ENCODE results near the gene GAB1. TPM values are rescaled to one million over a fixed set of nuclear protein-coding genes. Genes with fewer than 3 reads are reported as not detected.

Gene GAB1
- total RNA-seq, 2 donors from 2014 or later: 65.4 to 81.7 TPM

DNA sequence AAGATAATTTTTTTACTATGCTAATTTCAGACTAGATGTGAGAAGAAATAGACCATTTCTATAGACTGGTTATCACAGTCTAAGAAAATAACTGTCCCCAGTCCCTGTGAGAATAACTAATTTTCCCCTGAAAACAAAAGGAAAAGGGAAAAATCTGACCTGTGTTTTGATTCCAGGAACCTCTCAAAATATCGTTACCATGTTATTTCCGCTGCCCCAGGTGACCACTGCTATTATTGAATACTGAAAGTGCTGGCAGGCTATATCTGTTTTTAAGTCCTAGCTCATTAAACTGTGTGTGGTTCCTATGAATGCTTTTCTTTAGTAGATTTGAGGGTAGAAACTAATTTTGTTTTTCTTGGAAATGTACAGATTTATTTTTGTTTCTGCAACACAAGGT, 83.6 kb downstream of the GAB1 start:
- Histone ChIP-seq H3K27me3 (no peaks in the 10 kb centered on the region), H3K27ac (peak overlapping the region; percentile 3 to 20), H3K9me3 (no peaks in the 10 kb centered on the region), H3K4me1 (peaks cover 0 to 15% of the 10 kb centered on the region in 2 donors), H3K4me3 (no peak overlapping the region), H3K36me3 (peaks cover 27% of the 10 kb centered on the region)
- TF ChIP-seq, protein P1, sequence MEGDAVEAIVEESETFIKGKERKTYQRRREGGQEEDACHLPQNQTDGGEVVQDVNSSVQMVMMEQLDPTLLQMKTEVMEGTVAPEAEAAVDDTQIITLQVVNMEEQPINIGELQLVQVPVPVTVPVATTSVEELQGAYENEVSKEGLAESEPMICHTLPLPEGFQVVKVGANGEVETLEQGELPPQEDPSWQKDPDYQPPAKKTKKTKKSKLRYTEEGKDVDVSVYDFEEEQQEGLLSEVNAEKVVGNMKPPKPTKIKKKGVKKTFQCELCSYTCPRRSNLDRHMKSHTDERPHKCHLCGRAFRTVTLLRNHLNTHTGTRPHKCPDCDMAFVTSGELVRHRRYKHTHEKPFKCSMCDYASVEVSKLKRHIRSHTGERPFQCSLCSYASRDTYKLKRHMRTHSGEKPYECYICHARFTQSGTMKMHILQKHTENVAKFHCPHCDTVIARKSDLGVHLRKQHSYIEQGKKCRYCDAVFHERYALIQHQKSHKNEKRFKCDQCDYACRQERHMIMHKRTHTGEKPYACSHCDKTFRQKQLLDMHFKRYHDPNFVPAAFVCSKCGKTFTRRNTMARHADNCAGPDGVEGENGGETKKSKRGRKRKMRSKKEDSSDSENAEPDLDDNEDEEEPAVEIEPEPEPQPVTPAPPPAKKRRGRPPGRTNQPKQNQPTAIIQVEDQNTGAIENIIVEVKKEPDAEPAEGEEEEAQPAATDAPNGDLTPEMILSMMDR (IDR thresholded peaks at IDR 0.05): no peak
- DNase-seq (ENCODE audit: low spot score): no peak

DNA sequence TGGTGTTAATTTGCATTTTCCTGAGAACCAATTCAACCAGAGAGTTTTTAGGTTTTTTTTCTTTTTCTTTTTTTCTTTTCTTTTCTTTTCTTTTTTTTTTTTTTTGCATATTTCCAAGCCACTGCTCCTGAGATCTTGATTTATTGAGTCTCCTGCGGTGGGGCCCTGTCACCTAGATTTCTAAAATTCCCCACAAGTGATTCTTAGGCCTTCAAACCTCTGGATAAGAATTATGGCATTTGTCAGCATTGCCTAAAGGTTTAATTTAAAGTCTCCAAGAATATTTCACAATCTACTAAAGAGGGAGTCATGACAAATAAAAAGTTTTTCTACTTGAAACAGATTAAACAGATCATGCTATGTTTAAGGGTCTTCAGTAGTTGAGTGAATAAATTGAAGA, 84.9 kb downstream of the GAB1 start:
- Histone ChIP-seq H3K27me3 (no peaks in the 10 kb centered on the region), H3K27ac (no peak overlapping the region), H3K4me1 (peaks cover 0 to 15% of the 10 kb centered on the region in 2 donors), H3K4me3 (no peak overlapping the region), H3K36me3 (peaks cover 16% of the 10 kb centered on the region), H3K9me3 (no peaks in the 10 kb centered on the region)
- TF ChIP-seq, protein P1 (IDR thresholded peaks at IDR 0.05): no peak
- no peak for DNase-seq (ENCODE audit: low spot score)

DNA sequence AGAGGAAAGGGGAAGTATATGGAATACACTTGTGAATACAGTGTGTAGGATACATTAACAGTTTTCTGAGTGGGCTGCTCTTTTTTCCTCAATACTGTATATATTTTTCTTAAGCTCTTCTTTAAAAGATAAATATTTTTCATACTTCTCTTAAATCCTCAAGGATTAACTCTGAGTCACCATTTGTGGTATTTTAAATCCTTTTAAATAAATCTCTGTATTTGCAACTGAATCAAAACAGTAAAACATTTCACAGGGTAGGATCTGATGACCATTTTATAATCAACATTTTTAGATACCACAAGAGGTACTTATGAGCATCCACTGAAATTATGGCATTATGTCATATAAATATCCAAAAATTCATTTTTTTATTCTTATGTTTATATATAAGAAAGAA, 87.6 kb downstream of the GAB1 start:
- peaks cover 0 to 15% of the 10 kb centered on the region in 2 donors for H3K4me1 ChIP-seq
- TF ChIP-seq, protein P1 (IDR thresholded peaks at IDR 0.05): no peak
- no peak overlapping the region for H3K4me3 ChIP-seq
- H3K27me3 ChIP-seq: no peaks in the 10 kb centered on the region
- DNase-seq (ENCODE audit: low spot score): no peak
- no peak overlapping the region for H3K27ac ChIP-seq
- H3K9me3 ChIP-seq: no peaks in the 10 kb centered on the region
- H3K36me3 ChIP-seq: peaks cover 12% of the 10 kb centered on the region

DNA sequence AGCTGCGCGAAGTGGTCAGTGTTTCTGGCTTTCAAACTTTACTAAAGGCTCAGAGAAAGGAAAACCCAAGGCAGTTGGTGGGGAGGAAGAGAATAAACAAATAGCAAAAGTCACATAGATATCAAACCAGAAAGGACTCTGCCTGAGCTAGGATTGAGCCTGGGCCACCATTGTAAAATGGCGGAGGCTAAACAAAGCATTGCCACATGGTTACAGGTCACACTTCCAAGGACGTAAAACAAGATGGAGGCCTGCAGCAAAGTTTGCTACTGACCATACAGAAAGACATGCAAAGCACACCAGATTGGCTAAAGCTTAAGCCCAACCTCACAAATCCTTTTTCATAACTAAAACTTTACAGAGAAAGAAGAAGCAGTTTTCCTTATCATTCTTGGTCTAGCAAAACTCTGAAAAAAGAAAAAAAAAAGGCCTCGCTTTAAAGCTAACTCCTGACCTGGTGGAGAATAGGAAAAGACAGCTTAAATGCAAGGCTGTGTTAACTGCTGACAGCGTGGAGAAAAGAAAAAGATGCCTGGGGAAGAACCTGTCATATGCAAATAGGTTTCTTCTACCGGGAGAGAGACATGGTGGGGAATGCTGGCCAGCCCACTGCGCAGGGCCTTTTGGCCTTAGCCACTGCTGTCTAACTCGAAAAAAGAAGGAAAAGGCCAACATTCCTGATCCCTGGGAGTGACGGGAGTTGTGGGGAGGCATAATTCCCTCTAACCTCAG, 95.0 kb downstream of the GAB1 start:
- TF ChIP-seq, protein P1 (IDR thresholded peaks at IDR 0.05): no peak
- DNase-seq (ENCODE audit: low spot score): no peak
- Histone ChIP-seq H3K4me1 (no peaks in the 10 kb centered on the region), H3K27me3 (no peaks in the 10 kb centered on the region), H3K27ac (no peak overlapping the region), H3K4me3 (no peak overlapping the region), H3K9me3 (peaks cover 0 to 12% of the 10 kb centered on the region in 2 donors), H3K36me3 (peaks cover 23% of the 10 kb centered on the region)

DNA sequence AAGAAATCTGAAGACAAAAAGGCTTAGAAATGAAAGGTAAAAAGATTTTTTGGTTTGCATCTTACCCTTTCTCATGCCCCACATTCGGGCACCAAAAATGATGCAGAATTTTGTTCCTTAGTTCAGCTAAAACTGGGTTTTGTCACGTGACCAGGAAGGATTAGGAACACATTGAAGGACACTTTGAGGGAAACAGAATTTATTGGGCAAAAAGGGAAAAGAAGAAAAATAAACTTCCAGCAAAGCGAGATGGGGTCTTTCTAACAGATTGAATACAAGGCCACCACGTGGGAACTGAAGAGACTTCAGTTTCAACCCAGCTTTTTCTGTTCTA, 95.5 kb downstream of the GAB1 start:
- TF ChIP-seq, protein P1 (IDR thresholded peaks at IDR 0.05): no peak
- H3K9me3 ChIP-seq: peaks cover 0 to 12% of the 10 kb centered on the region in 2 donors
- no peak overlapping the region for H3K27ac ChIP-seq
- H3K4me3 ChIP-seq: no peak overlapping the region
- H3K4me1 ChIP-seq: no peaks in the 10 kb centered on the region
- DNase-seq (ENCODE audit: low spot score): no peak
- H3K27me3 ChIP-seq: no peaks in the 10 kb centered on the region
- peaks cover 23% of the 10 kb centered on the region for H3K36me3 ChIP-seq

DNA sequence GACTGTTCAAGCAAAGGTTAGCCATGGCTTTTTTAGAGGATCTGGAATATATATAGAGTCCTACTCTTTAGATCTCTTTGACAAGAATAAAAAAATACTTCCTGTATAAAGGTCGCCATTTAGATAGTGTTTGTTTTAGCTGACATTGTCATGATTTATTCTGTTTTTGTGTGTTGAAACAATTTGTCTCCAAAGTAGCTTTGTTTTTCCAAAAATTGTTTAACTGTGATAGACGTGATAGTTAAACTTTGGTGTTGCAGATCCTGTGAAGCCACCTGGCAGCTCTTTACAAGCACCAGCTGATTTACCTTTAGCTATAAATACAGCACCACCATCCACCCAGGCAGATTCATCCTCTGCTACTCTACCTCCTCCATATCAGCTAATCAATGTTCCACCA, 96.6 kb downstream of the GAB1 start:
- Histone ChIP-seq H3K36me3 (peaks cover 23% of the 10 kb centered on the region), H3K27ac (no peak overlapping the region), H3K4me1 (no peaks in the 10 kb centered on the region), H3K27me3 (no peaks in the 10 kb centered on the region), H3K9me3 (peaks cover 0 to 12% of the 10 kb centered on the region in 2 donors), H3K4me3 (no peak overlapping the region)
- TF ChIP-seq, protein P1 (IDR thresholded peaks at IDR 0.05): no peak
- DNase-seq (ENCODE audit: low spot score): no peak
